ENCODE data around the gene ADGRE3.

- TF ChIP-seq POLR2AphosphoS5 (IDR thresholded peaks at IDR 0.05; ENCODE audit: borderline replicate concordance, low read depth, low read length) (no peak), EZH2 (IDR thresholded peaks at IDR 0.05) (no peak), FOXP2 (optimal IDR thresholded peaks at IDR 0.05; ENCODE audit: control extremely low read depth, extremely low read length, insufficient read depth) (no peak)
Observed at GRCh38 chr19:14682084-14682483, 7.4 kb upstream of the ADGRE3 start.
